Activated CD8-positive, alpha-beta memory T cell treated with anti-CD3 and anti-CD28 coated beads, Interleukin-2, amount 50 U/mL, for 4 hours (primary cell): Measurements from ENCODE around the gene DENND4B.
A peak's percentile ranks its signal among the peaks of the same experiment; 100 is the strongest.

Experiments used
- DNase-seq: peaks from one replicate; pipeline ENCODE4 v3.0.0-alpha.2; 2020

DENND4B gene

DNA sequence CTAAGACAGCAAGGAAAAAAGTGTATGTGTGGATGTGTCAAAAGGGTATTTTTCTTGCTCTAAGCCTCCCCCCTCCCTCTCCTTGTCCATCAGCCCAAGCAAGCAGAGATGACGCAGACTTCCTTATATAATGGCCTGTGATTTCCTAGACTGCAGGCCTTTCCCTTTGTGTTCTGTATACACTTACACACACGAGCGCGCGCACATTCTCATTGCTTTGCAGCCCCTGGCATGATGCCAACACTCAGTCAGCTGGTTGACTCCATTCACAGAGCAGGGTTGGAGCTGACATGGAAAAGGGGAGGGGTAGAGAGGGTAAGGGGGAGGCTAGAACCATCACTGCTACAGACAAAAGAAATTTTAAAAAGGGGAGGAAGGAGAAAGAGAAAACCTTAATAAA, 65.6 kb downstream of the DENND4B start:
- DNase-seq, result peak; percentile 47

DNA sequence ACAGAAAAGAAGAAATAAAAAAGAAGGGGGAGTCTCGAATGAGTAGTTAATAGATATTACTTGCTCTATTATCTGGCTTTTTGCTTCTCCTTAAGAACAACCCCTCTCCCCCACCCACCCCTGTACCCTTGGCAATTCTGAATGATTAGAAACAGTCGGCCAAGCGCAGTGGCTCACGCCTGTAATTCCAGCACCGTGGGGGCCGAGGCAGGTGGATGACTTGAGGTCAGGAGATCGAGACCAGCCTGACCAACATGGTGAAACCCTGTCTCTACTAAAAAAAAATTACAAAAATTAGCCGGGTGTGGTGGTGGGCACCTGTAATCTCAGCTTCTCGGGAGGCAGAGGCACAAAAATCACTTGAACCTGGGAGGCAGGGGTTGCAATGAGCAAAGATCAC, 66.5 kb downstream of the DENND4B start:
- DNase-seq, result no peak
